B cell (primary cell): ENCODE data around the gene RASGEF1C.

Experiments used
- CTCF ChIP-seq: fragments of 200-600 bp; IDR thresholded peaks from one replicate; pipeline ENCODE4 v1.8.0; 2022; ENCODE audit warnings: antibody characterized with exemption, mild to moderate bottlenecking
- EZH2 ChIP-seq: IDR thresholded peaks from 2 replicates; pipeline ENCODE4 v1.6.1; 2012; ENCODE audit warnings: borderline replicate concordance, low read depth, mild to moderate bottlenecking, moderate library complexity, low read length; ENCODE audit not compliant: insufficient read depth, poor library complexity, severe bottlenecking

GRCh38 chr5:180093651-180094382 lies 115.2 kb downstream of the RASGEF1C start:
- no peak for TF ChIP-seq EZH2
- no peak for TF ChIP-seq CTCF
